Peyer's patch (tissue), 4 donors: ENCODE measurements around the gene RAB40C. TPM values are rescaled to one million over a fixed set of nuclear protein-coding genes. Genes with fewer than 3 reads are reported as not detected.

ENCODE experiments used
- DNase-seq, 3 donors: peaks; one replicate each; pipeline ENCODE4 v3.0.0-alpha.2; 2017 to 2019
- H3K27ac ChIP-seq, 4 donors: fragments of 200-600 bp; sonication (generic); one replicate each; pipeline ENCODE4 v1.5.1; 2016 to 2019
- H3K27me3 ChIP-seq, 2 donors: fragments of 200-600 bp; sonication (generic); one replicate each; pipeline ENCODE4 v1.5.1; 2019
- H3K36me3 ChIP-seq, 3 donors: fragments of 200-600 bp; sonication (generic); one replicate each; pipeline ENCODE4 v1.5.1; 2016 to 2019
- H3K4me1 ChIP-seq, 4 donors: fragments of 200-600 bp; sonication (generic); one replicate each; pipeline ENCODE4 v1.5.1; 2016 to 2019
- H3K4me3 ChIP-seq, 4 donors: fragments of 200-600 bp; sonication (generic); 1 replicate in 3 of 4; 2 replicates in 1 of 4; pipeline ENCODE4 v1.5.1; 2016 to 2019; ENCODE audit warnings: mild to moderate bottlenecking in 1 of 4
- H3K9me3 ChIP-seq, 4 donors: fragments of 200-600 bp; sonication (generic); one replicate each; pipeline ENCODE4 v1.5.1; 2016 to 2019; ENCODE audit warnings: mild to moderate bottlenecking in 1 of 4
- CTCF ChIP-seq, 6 experiments: fragments of 450-650 bp in 4 of 6; fragments of 200-600 bp in 2 of 6; sonication (generic) in 1 of 6; IDR thresholded peaks; one replicate each; pipeline ENCODE4 v1.5.1; 2017 to 2019; ENCODE audit warnings: antibody characterized with exemption in 6 of 6, mild to moderate bottlenecking in 3 of 6, moderate library complexity in 1 of 6
- POLR2A ChIP-seq, 2 donors: fragments of 450-650 bp; IDR thresholded peaks; one replicate each; pipeline ENCODE4 v1.5.1; 2017; ENCODE audit warnings: antibody characterized with exemption in 2 of 2, mild to moderate bottlenecking in 2 of 2, moderate library complexity in 2 of 2
- total RNA-seq, 4 donors: library from RNA; depleted of rRNA; stranded (reverse); fragments of >200 nt; gene quantifications; one replicate each; pipeline ENCODE4 v1.1.0, GENCODE V29; 2016

RAB40C gene
- total RNA-seq, 4 donors from 2014 or later, result 27.2 to 83.6 (median 62.7) TPM

GRCh38 chr16:565419-566330 is 24.2 kb upstream of the RAB40C start:
- no peaks in the 10 kb centered on the region for H3K36me3 ChIP-seq
- H3K4me3 ChIP-seq, result no peak overlapping the region
- no peak for DNase-seq
- peaks cover 7 to 44% (median 26%) of the 10 kb centered on the region in 4 donors for H3K4me1 ChIP-seq
- H3K27ac ChIP-seq, result peak overlapping the region in 2 of 4 donors; percentile 50 to 65
- no peak for TF ChIP-seq CTCF (IDR thresholded peaks at IDR 0.05)
- no peak for TF ChIP-seq POLR2A (IDR thresholded peaks at IDR 0.05)
- peaks cover 0 to 13% of the 10 kb centered on the region in 2 donors for H3K27me3 ChIP-seq
- H3K9me3 ChIP-seq, result no peaks in the 10 kb centered on the region

- Histone ChIP-seq H3K36me3 (no peaks in the 10 kb centered on the region), H3K4me3 (peak within 1 kb of the TSS in 3 of 4 donors; percentile 25 to 48 (median 39)), H3K27ac (peak within 1 kb of the TSS; percentile 34 to 65 (median 48)), H3K9me3 (no peaks in the 10 kb centered on the region), H3K4me1 (peaks cover 7 to 49% (median 28%) of the 10 kb centered on the region in 4 donors), H3K27me3 (peaks cover 0 to 4% of the 10 kb centered on the region in 2 donors)
- TF ChIP-seq POLR2A (IDR thresholded peaks at IDR 0.05), result no peak
- DNase-seq, result peak; percentile 74 to 90 (median 85)
These were observed 23.1 kb upstream of the RAB40C start, which contains the start of gene NHLRC4 for GRCh38 chr16:566475-567372. NHLRC4 (plus strand) TSS chr16:567005; CDS start chr16:568048, 1,043 bp downstream.

GRCh38 chr16:567373-568256 is 22.3 kb upstream of the RAB40C start:
- H3K4me1 ChIP-seq, result peaks cover 7 to 49% (median 28%) of the 10 kb centered on the region in 4 donors
- no peak for TF ChIP-seq POLR2A (IDR thresholded peaks at IDR 0.05)
- no peak for TF ChIP-seq CTCF (IDR thresholded peaks at IDR 0.05)
- H3K36me3 ChIP-seq, result no peaks in the 10 kb centered on the region
- H3K9me3 ChIP-seq, result no peaks in the 10 kb centered on the region
- H3K4me3 ChIP-seq, result peak overlapping the region in 3 of 4 donors; percentile 25 to 48 (median 39)
- H3K27me3 ChIP-seq, result no peaks in the 10 kb centered on the region
- DNase-seq, result no peak
- peak overlapping the region; percentile 34 to 65 (median 48) for H3K27ac ChIP-seq

- TF ChIP-seq CTCF (IDR thresholded peaks at IDR 0.05) (no peak), POLR2A (IDR thresholded peaks at IDR 0.05) (no peak)
- H3K27ac ChIP-seq, result peak overlapping the region in 2 of 4 donors; percentile 60 to 77
- H3K4me1 ChIP-seq, result peaks cover 7 to 49% (median 28%) of the 10 kb centered on the region in 4 donors
- no peaks in the 10 kb centered on the region for H3K27me3 ChIP-seq
- H3K9me3 ChIP-seq, result no peaks in the 10 kb centered on the region
- no peak for DNase-seq
- H3K4me3 ChIP-seq, result peak overlapping the region in 2 of 4 donors; percentile 85 to 95
- peaks cover 0 to under 1% (median 0%) of the 10 kb centered on the region in 3 donors for H3K36me3 ChIP-seq
These were observed 21.2 kb upstream of the RAB40C start for GRCh38 chr16:568401-569258.
